Urothelium cell line (cell line): ENCODE data around the gene PIP5K1B.

Experiments used
- DNase-seq: peaks from one replicate; pipeline ENCODE4 v3.0.0; 2011; ENCODE audit warnings: low spot score, mixed read lengths
- FAIRE-seq: peaks from 2 replicates; lab custom pipeline; 2011; peaks lifted over from hg19 to GRCh38; lab: Jason Lieb, UNC

The PIP5K1B gene

DNA sequence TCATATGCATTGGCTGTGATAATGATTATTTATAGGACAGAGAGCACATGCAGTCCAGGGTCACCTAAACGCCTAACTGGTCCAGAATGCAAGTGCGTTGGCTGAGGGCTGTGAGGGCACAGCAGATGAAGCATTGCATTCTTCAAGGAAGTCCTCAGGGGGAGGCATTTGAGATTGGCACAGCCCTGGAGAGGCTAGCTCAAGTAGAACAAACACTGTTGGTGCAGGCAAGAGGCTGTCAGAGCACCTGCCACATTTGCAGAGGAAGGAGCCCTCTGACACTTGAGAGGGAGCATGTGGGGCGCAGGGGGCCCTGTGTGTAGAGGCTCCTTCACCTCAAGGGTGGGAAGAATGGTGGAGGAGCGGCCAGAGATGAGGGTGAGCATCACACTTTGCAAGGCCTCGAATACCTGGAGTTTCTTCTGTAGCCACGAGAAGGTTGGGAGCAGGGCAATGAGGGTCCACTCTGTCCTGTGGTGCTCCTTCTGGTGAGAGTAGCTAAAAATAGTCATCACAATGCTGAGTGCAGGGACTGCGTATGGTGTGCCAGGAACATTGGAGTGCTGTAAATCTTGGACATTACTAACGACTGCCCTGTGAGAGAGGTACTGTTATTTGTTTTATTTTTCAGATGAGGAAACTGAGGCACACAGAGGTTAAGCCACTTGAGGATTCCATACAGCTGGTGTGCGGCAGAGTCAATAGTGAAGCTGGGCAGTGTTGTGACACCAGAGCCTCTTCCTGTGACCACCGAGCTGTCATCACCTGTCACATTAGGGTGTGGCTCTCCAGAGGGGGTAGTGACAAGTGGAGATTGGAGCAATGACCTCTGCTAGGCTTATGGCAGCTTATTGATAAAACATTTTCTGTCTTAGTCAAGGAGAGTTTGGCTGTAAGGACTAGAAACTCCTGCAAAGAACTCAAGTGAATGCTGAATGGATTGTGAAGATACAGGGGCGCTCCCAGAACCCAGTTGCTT is 100.2 kb downstream of the PIP5K1B start:
- FAIRE-seq: no peak
- no peak for DNase-seq

DNA sequence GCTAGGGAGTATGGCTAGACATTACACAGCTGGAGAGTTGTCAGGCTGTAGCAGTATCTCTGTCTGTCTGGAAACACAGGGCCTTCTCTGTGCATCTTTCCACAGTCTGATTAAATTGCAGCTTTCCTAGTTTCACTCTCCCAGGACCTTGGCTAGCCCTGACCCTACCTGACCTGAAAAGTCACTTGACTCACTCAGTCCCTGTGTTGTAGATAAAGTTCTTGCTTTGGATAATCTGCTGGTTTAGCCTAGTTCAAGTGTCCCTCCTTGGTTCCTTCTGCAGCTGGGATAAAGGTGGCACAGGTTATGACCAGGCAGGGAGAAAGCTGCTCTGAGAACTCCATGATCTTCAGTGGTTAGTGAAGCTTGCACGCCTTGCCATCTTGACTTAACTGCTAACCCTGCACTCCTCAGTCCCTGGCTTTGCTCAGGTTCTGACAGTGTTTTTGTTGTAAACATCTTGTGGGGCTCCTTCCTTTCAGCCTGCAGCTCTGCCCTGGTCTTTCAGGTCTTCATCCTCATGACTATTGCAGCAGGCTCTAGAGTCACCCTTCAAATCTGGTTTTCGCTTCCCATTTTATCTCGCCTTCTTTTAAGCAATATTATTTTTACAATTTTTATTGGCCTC is 101.0 kb downstream of the PIP5K1B start:
- FAIRE-seq (no peak), DNase-seq (no peak)

DNA sequence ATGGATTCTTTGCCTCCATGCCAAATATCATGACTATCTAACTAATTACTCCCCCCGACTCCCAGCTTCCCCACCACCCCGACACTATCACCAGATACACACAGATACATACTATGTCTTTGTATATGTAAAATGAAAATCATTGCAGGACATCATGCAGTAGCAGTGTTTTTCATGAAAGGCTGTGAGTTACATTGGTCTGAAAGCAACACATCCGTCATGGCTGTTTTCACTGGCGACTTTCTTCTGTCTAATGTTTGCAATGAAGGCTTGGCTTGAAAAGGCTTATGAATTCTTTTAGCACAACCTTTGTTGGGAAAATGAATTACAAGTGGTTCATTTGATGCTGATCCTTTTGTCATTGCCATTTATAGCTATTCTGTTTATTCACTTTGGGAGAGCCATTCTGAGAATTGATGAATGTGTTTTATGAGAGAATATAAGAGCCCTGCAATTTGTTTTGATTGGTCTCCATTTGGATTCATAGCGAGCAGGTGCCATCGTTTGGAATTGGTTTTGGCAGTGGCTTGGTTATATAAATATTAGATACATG is 103.4 kb downstream of the PIP5K1B start:
- FAIRE-seq (no peak), DNase-seq (no peak)

GRCh38 chr9:68817079-68817875 is 112.2 kb downstream of the PIP5K1B start:
- no peak for DNase-seq
- FAIRE-seq: no peak

GRCh38 chr9:68819065-68819464 is 114.0 kb downstream of the PIP5K1B start:
- FAIRE-seq: no peak
- no peak for DNase-seq

GRCh38 chr9:68821911-68822310 is 116.9 kb downstream of the PIP5K1B start:
- FAIRE-seq (no peak), DNase-seq (no peak)

DNA sequence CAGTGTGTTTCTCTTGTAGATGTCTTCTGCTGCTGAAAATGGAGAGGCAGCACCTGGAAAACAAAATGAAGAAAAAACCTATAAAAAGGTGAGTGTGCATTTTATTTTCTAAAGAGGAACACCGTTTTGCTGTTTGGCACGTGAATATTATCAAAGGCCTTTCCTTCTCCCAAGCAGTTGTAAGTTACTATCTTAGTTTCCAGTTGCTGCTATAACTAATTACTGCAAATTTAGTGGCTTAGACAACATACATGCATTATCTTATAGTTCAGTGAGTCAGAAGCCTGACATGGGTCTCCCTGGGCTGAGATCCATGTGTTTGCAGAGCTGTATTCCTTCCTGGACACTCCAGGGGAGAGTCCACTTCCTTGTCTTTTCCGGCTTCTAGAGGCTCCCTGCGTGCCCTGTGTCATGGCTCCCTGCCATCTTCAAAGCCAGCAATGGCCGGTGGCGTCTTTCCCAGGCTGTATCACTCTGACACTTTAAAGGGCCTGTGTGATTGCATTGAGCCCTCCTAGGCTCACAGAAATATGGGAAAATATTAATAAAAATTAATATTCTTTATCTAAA is 117.6 kb downstream of the PIP5K1B start:
- DNase-seq (no peak), FAIRE-seq (no peak)

DNA sequence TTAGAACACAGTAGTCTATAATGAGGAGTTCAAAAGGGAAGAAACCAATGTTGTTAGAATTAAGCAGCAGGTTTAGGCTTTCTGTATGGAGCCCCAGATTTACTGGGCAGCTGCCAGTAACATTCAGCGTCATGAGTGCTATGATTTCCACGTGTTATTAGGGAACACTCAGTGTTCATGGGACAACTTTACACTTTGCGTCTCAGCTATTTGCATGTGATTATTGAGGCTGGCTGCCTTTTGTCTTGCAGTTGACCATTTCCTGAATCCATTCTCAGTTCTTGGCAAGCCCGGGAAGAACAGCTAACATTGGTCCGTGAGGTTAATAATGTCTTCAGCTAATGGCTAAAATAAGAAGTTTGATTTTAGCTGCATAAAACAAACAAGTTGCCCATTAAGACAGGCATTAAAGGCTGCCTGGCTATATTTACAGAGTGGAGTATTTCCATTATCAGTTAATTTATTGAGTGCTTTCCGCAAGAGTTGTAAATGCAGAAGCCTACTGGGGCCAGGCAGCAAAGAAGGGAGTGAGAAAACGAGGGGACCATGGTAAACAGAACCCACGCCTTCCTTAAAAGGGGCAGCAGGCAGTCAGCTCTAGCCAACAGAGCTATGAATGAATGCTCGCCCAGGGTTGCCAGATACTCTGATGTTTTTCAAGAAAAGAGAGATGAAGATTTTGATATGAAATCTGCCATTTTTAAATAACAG is 120.9 kb downstream of the PIP5K1B start:
- DNase-seq (no peak), FAIRE-seq (no peak)

DNA sequence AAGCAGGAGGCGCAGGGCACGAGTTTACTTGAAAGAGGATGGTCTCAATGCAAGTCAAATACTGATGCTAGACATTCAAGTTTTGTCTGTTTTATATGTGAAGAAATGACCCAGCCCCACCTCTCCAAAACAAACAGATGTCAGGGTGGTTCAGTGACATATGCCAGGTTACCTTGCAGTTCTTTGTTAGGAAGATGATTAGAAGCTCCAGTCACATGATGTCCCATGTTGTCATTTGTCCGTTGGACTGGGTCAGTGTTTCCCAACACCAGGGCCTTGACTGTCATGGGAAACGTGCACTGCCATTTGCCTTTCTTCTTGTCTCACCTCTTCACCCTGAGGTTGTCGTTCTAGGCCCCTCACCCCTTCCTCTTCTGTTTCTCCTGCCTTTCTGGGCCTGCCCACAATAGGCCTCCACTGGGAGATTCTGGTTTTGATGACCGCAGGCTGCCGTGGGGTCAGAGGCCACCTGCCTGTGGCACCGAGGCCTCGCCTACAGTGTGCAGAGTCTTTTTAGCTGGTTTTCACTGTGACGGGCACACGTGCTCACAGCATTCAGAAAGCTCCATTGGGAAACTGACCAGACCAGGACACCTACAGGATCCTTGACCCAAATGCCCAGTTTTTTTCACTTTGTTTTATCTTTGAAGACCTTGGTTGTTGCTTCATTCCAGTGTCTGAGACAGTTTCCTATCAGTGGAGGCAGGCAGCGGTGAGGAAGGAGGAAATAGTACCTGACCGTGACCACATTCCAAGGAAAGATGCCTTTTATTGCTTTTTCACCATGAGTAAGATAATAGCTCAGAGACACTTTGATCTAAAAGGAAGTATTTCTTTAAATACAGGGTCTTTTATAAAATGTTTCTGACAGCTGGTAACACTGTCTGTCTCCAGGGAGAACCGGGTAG is 123.1 kb downstream of the PIP5K1B start:
- FAIRE-seq (no peak), DNase-seq (no peak)

- no peak for FAIRE-seq
- no peak for DNase-seq
Observed at GRCh38 chr9:68832101-68832500, 127.1 kb downstream of the PIP5K1B start.

DNA sequence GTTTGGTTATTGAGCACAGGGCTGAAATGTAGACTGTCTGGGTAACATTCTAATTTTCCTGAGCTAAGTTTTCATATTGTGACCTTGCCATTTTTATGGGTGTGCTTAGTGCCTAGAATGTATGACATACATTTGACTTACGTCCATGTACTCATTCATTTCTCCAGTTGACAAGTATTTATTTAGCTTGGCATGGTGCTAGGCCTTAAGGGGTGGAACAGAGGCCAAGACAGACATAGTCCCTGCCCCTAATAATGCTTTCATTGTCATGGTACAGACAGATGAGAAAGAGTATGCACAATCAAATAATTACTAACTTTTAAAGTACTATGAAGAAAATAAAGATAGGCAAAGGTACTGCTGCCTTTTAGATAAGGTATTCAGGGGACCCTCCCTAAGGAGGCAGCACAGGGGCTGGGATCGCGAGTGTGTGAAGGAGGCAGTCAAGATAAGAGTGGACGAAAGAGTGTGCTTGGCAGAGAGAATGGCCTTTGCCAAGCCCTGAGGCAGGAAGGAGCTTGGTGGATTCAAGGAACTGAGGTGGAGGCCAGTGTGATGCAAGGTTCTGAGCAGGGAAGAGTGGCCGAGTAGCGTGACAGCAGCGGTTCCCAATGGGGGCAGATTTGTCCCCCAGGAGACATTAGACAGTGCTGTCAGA is 128.0 kb downstream of the PIP5K1B start:
- DNase-seq: no peak
- FAIRE-seq: no peak

- DNase-seq: no peak
- no peak for FAIRE-seq
Observed at GRCh38 chr9:68834931-68835520, 130.0 kb downstream of the PIP5K1B start.

DNA sequence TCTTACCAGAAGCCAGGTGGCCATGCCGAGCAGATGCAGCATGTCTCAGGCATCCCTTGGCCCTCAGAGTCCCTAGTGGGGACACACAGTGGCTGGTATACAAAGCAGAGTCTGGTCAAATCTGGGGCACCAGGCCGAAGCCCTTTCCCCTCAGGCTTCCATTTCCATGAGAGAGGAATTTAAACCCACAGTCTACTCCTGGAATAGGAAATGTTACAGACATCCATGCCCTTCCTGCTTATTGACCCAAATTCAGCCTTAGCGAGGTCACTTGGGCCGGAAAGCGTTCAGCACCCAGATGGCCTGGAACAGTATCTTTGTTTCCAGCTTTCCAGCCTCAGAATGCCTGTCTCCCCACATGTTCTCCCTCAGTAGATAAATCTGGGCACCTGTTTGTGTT is 131.7 kb downstream of the PIP5K1B start:
- FAIRE-seq (no peak), DNase-seq (no peak)

DNA sequence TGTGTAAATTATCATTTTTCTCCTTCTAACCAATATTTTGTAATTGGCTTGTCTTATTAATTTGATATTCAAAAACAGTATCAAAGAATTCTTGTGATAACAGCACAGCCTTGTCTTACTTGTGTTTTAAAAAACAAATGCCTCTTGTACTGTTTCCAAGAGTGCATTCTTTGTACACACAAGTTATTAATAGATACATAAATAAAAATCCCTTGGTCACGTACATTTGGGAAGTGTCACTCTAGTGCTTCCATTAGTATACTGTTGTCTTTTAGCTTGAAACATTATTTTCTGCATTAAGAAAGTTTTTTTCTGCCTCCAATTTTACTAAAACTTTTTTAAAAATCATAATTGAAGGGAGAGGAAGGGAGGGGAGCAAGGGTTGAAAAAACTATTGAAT is 133.2 kb downstream of the PIP5K1B start:
- FAIRE-seq (no peak), DNase-seq (no peak)

DNA sequence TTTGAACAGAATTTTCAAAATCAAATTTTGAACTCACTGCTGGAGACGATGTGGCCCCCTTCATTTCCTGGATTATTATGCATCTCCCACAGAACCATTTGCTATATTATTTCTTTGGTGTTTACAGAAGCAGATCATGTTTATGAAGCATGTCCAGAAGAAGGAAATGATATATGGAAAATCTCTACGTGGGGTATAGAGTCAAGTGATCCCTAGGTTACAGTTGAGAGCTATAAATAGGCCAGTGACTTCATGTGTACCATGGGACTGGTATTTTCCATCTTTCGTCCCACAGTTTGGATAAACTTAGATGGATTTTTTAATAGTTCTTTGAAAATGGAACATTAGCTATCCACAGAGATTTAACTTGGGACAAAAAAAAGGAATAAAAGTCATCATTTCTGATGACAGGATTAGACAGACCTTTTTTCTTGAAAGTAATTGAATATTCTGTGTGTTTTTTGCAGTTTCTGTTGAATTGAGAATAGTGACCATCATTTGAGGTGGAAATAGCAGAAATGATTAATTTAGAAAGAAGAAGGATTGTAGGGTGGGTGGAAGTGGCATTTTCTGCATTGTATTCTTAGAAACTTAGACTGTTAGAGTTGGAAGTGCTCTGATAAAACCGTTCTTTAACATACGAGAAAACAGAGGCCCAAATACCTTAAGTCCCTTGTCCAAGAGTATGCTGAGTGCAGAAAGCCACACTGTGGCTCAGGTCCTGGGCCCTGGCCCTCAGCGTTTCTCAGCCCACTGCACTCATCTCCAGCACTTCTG is 136.4 kb downstream of the PIP5K1B start:
- DNase-seq (no peak), FAIRE-seq (no peak)

- no peak for DNase-seq
- FAIRE-seq: no peak
Observed at GRCh38 chr9:68842568-68842967, 137.5 kb downstream of the PIP5K1B start.

DNA sequence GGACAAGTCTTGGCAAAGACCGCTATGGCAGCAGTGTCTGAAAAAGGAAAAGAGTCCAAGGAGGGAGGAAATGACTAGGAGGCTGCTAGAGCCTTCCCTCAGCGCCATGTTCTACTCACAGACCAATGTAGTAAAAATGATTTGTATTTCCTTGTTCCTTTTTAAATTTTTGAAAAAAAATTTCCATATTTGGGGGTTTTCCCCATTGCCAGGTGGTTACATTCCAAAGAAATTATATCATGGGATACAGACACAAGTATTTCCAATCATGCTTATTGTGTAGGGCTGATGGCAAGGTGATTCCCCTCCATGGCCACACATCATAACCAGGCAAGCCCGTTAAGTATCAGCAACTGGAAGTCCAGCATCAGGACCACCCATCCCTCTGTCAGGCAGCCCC is 138.2 kb downstream of the PIP5K1B start:
- FAIRE-seq: no peak
- no peak for DNase-seq
